ENCODE results near the gene CIBAR2. TPM values are rescaled to one million over a fixed set of nuclear protein-coding genes. Genes with fewer than 3 reads are reported as not detected.

CIBAR2 gene
- total and polyA plus RNA-seq, 9 donors: 0.18 to 13.0 (median 1.4) TPM; not detected in 3

DNA sequence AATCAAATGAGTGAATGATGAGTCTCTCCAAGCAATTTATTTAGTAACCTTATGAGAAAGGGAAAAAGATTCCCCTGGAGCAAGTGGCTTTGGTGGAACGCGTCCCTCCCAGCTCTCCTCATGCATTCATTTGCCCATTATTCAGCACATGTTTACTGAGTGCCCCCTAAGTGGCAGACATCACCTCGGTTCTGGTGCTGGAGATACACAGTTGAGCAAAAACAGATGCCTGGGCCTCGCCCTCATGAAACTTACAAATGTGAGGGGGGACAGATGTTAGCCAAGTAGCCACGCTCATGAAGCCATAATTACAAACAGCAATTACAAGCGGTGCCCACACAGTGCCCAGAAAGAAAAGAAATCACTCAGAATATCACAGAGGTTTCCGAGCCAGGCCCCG, 45.1 kb upstream of the CIBAR2 start:
- DNase-seq: no peak
- 88 to 95% (median 93%) methylated on average over 8 of the region's 8 CpGs for WGBS, 3 donors
- no peak overlapping the region for H3K4me3 ChIP-seq
- no peaks in the 10 kb centered on the region for H3K36me3 ChIP-seq
- H3K27me3 ChIP-seq: no peaks in the 10 kb centered on the region
- TF ChIP-seq EP300 (IDR thresholded peaks at IDR 0.05) (no peak), POLR2A (IDR thresholded peaks at IDR 0.05) (no peak)
- TF ChIP-seq, protein P1, sequence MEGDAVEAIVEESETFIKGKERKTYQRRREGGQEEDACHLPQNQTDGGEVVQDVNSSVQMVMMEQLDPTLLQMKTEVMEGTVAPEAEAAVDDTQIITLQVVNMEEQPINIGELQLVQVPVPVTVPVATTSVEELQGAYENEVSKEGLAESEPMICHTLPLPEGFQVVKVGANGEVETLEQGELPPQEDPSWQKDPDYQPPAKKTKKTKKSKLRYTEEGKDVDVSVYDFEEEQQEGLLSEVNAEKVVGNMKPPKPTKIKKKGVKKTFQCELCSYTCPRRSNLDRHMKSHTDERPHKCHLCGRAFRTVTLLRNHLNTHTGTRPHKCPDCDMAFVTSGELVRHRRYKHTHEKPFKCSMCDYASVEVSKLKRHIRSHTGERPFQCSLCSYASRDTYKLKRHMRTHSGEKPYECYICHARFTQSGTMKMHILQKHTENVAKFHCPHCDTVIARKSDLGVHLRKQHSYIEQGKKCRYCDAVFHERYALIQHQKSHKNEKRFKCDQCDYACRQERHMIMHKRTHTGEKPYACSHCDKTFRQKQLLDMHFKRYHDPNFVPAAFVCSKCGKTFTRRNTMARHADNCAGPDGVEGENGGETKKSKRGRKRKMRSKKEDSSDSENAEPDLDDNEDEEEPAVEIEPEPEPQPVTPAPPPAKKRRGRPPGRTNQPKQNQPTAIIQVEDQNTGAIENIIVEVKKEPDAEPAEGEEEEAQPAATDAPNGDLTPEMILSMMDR (IDR thresholded peaks at IDR 0.05): no peak
- H3K27ac ChIP-seq: no peak overlapping the region
- H3K4me1 ChIP-seq (ENCODE audit: insufficient read depth): peaks cover 6% of the 10 kb centered on the region
- no peaks in the 10 kb centered on the region for H3K9me3 ChIP-seq
- intact Hi-C loops (cut with DNase I): no loop called here

DNA sequence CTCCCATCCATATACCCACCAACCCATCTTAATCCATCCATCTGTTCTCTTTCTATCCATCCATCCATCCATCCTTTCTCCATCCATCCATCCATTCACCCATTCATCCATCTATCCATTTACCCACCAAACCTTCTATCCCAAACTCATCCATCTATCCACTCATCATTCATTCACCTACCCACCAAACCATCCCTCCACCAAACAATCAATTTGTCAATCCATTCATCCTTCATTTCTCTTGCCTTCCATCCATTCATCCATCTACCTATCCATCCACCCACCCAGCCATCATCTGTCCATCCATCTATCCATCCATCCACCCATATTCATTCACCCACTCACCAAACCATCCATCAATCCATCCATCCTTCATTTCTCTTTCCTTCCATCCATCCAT, 44.6 kb upstream of the CIBAR2 start:
- no peaks in the 10 kb centered on the region for H3K27me3 ChIP-seq
- H3K4me3 ChIP-seq: no peak overlapping the region
- intact Hi-C loops (cut with DNase I): no loop called here
- DNase-seq: no peak
- TF ChIP-seq, protein P1 (IDR thresholded peaks at IDR 0.05): no peak
- TF ChIP-seq POLR2A (IDR thresholded peaks at IDR 0.05) (no peak), EP300 (IDR thresholded peaks at IDR 0.05) (no peak)
- peaks cover 11% of the 10 kb centered on the region for H3K4me1 ChIP-seq (ENCODE audit: insufficient read depth)
- no peaks in the 10 kb centered on the region for H3K36me3 ChIP-seq
- H3K27ac ChIP-seq: no peak overlapping the region
- H3K9me3 ChIP-seq: no peaks in the 10 kb centered on the region

DNA sequence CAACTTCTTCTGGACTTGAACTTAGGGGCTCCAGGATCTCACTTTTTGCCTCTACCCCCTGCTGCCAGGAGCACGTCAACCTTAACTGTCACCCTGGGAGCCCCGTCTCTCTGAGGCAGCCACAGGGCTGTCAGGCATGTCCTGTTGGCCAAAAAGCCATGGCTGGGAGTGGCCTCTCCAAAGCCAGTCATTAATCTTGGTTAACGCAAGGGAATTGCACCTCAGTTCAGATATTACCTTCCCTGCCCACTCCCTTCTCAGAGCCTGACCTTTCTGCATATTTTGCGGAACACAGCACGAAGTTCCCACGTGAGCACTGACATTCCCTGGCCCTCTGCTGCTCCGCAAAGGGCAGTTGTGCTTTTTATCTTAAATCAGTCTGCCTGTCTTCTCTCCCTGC, 44.2 kb upstream of the CIBAR2 start:
- Histone ChIP-seq H3K36me3 (no peaks in the 10 kb centered on the region), H3K4me1 (ENCODE audit: insufficient read depth) (peaks cover 16% of the 10 kb centered on the region), H3K27me3 (no peaks in the 10 kb centered on the region), H3K4me3 (no peak overlapping the region), H3K9me3 (no peaks in the 10 kb centered on the region), H3K27ac (no peak overlapping the region)
- no peak for DNase-seq
- intact Hi-C loops (cut with DNase I): no loop called here
- no peak for TF ChIP-seq EP300 (IDR thresholded peaks at IDR 0.05)
- TF ChIP-seq, protein P1 (IDR thresholded peaks at IDR 0.05): no peak
- WGBS, 3 donors: 88 to 98% (median 94%) methylated on average over 7 of the region's 7 CpGs

DNA sequence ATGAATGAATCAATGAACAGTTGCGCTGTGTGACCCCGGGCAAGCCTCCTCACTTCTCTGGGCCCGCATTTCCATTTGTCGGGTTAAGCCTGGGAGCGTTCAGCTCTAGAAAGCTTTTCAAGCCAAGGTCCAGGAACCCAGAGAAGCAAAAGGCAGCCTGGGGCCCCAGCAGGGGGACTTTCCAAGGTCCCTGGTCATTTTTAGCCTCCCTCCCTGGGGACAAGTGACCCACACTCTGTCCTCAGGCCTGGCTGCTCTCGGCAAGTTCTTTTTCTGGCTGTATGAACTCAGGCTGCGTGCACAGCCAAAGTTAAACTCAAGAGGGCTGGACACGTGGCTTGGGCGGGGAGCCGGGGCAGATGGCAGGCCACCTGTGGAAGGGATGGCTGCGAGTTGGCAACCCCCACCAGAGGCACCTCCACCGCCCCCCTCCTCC, 41.4 kb upstream of the CIBAR2 start:
- no peak for DNase-seq
- H3K27me3 ChIP-seq: no peaks in the 10 kb centered on the region
- intact Hi-C loops (cut with DNase I): no loop called here
- H3K4me1 ChIP-seq (ENCODE audit: insufficient read depth): peaks cover 14% of the 10 kb centered on the region
- TF ChIP-seq POLR2A (IDR thresholded peaks at IDR 0.05): no peak
- H3K36me3 ChIP-seq: no peaks in the 10 kb centered on the region
- H3K9me3 ChIP-seq: no peaks in the 10 kb centered on the region
- WGBS, 3 donors: 81 to 90% (median 88%) methylated on average over 12 of the region's 12 CpGs
- no peak overlapping the region for H3K27ac ChIP-seq
- H3K4me3 ChIP-seq: no peak overlapping the region

DNA sequence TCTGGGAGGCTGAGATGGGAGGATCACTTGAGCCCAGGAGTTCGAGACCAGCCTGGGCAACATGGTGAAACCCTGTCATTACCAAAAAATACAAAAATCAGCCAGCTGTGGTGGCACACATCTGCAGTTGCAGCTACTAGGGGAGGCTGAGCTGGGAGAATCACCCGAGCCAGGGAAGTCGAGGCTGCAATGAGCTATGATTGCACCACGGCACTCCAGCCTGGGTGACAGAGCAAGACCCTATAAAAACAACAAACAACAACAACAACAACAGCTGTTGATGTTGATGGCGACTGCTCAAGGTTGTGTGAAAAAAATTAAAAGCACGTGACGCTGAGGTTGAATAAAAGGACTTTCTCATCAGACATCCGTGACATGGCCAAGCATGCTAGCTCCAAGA, 40.8 kb upstream of the CIBAR2 start:
- no peak overlapping the region for H3K27ac ChIP-seq
- intact Hi-C loops (cut with DNase I): no loop called here
- DNase-seq: no peak
- H3K36me3 ChIP-seq: no peaks in the 10 kb centered on the region
- H3K9me3 ChIP-seq: no peaks in the 10 kb centered on the region
- H3K4me3 ChIP-seq: no peak overlapping the region
- no peak for TF ChIP-seq EP300 (IDR thresholded peaks at IDR 0.05)
- TF ChIP-seq, protein P1 (IDR thresholded peaks at IDR 0.05): no peak
- TF ChIP-seq POLR2A (IDR thresholded peaks at IDR 0.05): no peak
- WGBS, 3 donors: 80 to 86% (median 86%) methylated on average over 8 of the region's 8 CpGs
- H3K27me3 ChIP-seq: no peaks in the 10 kb centered on the region
- H3K4me1 ChIP-seq (ENCODE audit: insufficient read depth): peaks cover 14% of the 10 kb centered on the region

Data from ovary (tissue), 9 donors.